ENCODE data around the gene DAPK1. TPM values are rescaled to one million over a fixed set of nuclear protein-coding genes. Genes with fewer than 3 reads are reported as not detected.

Gene DAPK1
- total and polyA plus RNA-seq, 11 donors, result 1.0 to 52.5 (median 2.3) TPM

- H3K4me3 ChIP-seq, result no peak overlapping the region
- no peak for ATAC-seq
- H3K27me3 ChIP-seq, result peaks cover 0 to 28% (median 4%) of the 10 kb centered on the region in 9 donors
- intact Hi-C loops (cut with DNase I), result loop anchor here in 3 of 10 donors (10.0 kb wide), 3 partner anchors 153 to 173 kb away; no protein-coding TSS in a partner anchor
- no peaks in the 10 kb centered on the region for H3K36me3 ChIP-seq
- DNase-seq, result no peak
- WGBS, 4 donors, result 61 to 74% (median 70%) methylated on average over 3 of the region's 3 CpGs
- H3K9me3 ChIP-seq, result no peaks in the 10 kb centered on the region
- TF ChIP-seq POLR2A (IDR thresholded peaks at IDR 0.05), result no peak
- TF ChIP-seq, protein P1, sequence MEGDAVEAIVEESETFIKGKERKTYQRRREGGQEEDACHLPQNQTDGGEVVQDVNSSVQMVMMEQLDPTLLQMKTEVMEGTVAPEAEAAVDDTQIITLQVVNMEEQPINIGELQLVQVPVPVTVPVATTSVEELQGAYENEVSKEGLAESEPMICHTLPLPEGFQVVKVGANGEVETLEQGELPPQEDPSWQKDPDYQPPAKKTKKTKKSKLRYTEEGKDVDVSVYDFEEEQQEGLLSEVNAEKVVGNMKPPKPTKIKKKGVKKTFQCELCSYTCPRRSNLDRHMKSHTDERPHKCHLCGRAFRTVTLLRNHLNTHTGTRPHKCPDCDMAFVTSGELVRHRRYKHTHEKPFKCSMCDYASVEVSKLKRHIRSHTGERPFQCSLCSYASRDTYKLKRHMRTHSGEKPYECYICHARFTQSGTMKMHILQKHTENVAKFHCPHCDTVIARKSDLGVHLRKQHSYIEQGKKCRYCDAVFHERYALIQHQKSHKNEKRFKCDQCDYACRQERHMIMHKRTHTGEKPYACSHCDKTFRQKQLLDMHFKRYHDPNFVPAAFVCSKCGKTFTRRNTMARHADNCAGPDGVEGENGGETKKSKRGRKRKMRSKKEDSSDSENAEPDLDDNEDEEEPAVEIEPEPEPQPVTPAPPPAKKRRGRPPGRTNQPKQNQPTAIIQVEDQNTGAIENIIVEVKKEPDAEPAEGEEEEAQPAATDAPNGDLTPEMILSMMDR (IDR thresholded peaks at IDR 0.05), result no peak
- no peak overlapping the region for H3K27ac ChIP-seq
- H3K4me1 ChIP-seq, result peaks cover 0 to 17% (median 0%) of the 10 kb centered on the region in 12 donors
Observed at GRCh38 chr9:87491523-87491922, 6.1 kb upstream of the DAPK1 start.

DNA sequence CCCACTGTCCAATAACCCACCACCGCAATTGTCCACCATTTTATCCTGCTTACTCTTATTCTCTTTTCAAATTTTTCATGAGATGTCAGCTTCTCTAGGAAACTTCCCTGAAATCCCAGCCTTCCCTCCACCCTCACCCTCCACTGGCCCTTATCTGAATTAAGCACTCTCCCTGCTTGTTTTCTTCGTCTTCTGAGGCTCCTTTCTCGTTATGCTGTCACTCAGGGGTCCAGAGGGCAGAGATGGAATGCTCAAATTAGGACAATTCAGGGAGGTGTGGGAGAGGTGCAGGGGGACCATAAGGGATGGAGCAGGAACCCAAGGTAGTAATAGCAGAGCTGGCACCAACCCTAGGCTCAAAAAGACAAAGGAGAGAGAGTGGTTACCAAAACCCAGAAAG, 5.0 kb upstream of the DAPK1 start:
- ATAC-seq, result no peak
- Histone ChIP-seq H3K4me3 (no peak overlapping the region), H3K27me3 (peaks cover 0 to 39% (median 8%) of the 10 kb centered on the region in 9 donors), H3K4me1 (peaks cover 0 to 23% (median 0%) of the 10 kb centered on the region in 12 donors), H3K9me3 (no peaks in the 10 kb centered on the region), H3K27ac (no peak overlapping the region), H3K36me3 (no peaks in the 10 kb centered on the region)
- intact Hi-C loops (cut with DNase I), result loop anchor here in 3 of 10 donors (10.0 kb wide), 3 partner anchors 152 to 172 kb away; no protein-coding TSS in a partner anchor
- 40 to 60% (median 52%) methylated on average over 3 of the region's 3 CpGs for WGBS, 4 donors
- DNase-seq, result no peak
- no peak for TF ChIP-seq POLR2A (IDR thresholded peaks at IDR 0.05)
- TF ChIP-seq, protein P1 (IDR thresholded peaks at IDR 0.05), result no peak

DNA sequence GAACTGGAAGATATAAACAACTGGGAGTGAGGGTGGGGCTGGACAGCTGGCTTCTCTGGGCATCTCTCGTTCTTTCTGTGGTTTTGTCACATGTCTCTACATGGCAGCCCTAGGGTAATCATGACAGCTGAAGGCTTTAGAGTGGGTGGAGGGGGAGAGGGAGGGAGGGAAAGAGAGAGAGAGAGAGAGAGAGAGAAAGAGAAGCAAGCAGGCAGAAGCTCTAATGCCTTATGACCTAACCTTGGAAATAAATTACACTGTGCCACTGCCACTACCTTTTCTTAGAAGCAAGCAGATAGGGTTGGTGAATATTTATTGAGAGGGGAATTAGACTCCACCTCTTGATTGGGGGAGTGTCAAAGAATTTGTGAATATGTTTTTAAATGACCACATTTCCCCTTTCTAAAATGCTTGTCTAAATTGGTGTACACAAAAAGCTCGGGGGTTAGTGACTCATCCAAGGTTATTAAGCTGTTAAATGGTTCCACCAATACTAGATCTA, 2.6 kb upstream of the DAPK1 start:
- no peak overlapping the region for H3K4me3 ChIP-seq
- no peak overlapping the region for H3K27ac ChIP-seq
- H3K36me3 ChIP-seq, result no peaks in the 10 kb centered on the region
- peak in 2 of 4 donors; percentile 52 to 53 for ATAC-seq
- DNase-seq, result no peak
- TF ChIP-seq POLR2A (IDR thresholded peaks at IDR 0.05), result no peak
- TF ChIP-seq, protein P1 (IDR thresholded peaks at IDR 0.05), result no peak
- intact Hi-C loops (cut with DNase I), result loop anchor here in 4 of 10 donors (5.0 to 10.0 kb wide), 4 partner anchors 150 to 170 kb away; no protein-coding TSS in a partner anchor
- H3K4me1 ChIP-seq, result peaks cover 0 to 31% (median 2%) of the 10 kb centered on the region in 12 donors
- peaks cover 0 to 55% (median 20%) of the 10 kb centered on the region in 9 donors for H3K27me3 ChIP-seq
- 36 to 43% (median 39%) methylated on average over 2 of the region's 2 CpGs for WGBS, 4 donors
- H3K9me3 ChIP-seq, result no peaks in the 10 kb centered on the region

GRCh38 chr9:87497080-87497603, 525 bp upstream of the DAPK1 start:
- H3K9me3 ChIP-seq, result no peaks in the 10 kb centered on the region
- DNase-seq, result no peak
- peak overlapping the region; percentile 45 to 74 (median 60) for H3K4me3 ChIP-seq
- TF ChIP-seq, protein P1 (IDR thresholded peaks at IDR 0.05), result no peak
- TF ChIP-seq POLR2A (IDR thresholded peaks at IDR 0.05), result no peak
- H3K4me1 ChIP-seq, result peaks cover 0 to 51% (median 2%) of the 10 kb centered on the region in 12 donors
- H3K27ac ChIP-seq, result peak overlapping the region in 5 of 12 donors; percentile 61 to 90 (median 71)
- no peaks in the 10 kb centered on the region for H3K36me3 ChIP-seq
- H3K27me3 ChIP-seq, result peaks cover 0 to 54% (median 20%) of the 10 kb centered on the region in 9 donors
- WGBS, 4 donors, result 16 to 24% (median 19%) methylated on average over 14 to 15 of the region's 15 CpGs
- no peak for ATAC-seq
- intact Hi-C loops (cut with DNase I), result loop anchor here in 4 of 10 donors (5.0 to 10.0 kb wide), 4 partner anchors 148 to 168 kb away; no protein-coding TSS in a partner anchor
